DND-41 (cell line): ENCODE results near the gene FSHR.

Experiments
- EZH2 ChIP-seq: IDR thresholded peaks from 3 replicates; pipeline ENCODE4 v1.6.1; 2012; ENCODE audit warnings: borderline replicate concordance, low read depth, mild to moderate bottlenecking, moderate library complexity, low read length, inconsistent platforms; ENCODE audit not compliant: severe bottlenecking
- TF ChIP-seq, protein P1 (sequence below): IDR thresholded peaks from 2 replicates; pipeline ENCODE4 v1.5.1; 2012; ENCODE audit warnings: borderline replicate concordance, low read length, moderate library complexity, mild to moderate bottlenecking; ENCODE audit not compliant: poor library complexity, severe bottlenecking; ENCODE audit errors: extremely low read depth

DNA sequence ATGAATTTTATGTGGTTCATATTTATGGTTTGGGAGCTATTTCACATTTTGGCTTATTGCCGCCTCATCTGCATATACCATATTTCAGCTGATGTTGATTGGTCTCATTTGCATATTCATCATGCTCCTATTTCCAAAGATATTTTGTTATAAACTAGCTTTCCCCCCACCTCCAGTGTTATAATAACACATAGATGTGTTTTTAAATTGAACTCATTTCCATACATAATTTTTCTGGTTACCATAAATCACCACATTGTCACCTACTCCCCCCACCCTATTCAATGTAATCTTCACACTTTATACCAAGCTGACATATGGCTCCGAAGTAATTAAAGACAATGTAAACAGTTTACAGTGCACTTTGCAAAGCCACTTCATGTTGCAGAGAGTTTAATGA, 101.2 kb downstream of the FSHR start:
- TF ChIP-seq, protein P1, sequence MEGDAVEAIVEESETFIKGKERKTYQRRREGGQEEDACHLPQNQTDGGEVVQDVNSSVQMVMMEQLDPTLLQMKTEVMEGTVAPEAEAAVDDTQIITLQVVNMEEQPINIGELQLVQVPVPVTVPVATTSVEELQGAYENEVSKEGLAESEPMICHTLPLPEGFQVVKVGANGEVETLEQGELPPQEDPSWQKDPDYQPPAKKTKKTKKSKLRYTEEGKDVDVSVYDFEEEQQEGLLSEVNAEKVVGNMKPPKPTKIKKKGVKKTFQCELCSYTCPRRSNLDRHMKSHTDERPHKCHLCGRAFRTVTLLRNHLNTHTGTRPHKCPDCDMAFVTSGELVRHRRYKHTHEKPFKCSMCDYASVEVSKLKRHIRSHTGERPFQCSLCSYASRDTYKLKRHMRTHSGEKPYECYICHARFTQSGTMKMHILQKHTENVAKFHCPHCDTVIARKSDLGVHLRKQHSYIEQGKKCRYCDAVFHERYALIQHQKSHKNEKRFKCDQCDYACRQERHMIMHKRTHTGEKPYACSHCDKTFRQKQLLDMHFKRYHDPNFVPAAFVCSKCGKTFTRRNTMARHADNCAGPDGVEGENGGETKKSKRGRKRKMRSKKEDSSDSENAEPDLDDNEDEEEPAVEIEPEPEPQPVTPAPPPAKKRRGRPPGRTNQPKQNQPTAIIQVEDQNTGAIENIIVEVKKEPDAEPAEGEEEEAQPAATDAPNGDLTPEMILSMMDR = no peak
- no peak for TF ChIP-seq EZH2
